Cardiac fibroblast (primary cell): ENCODE data around the gene GRIK3.

ENCODE experiments used
- DNase-seq, 2 donors: peaks; one replicate each; pipeline versions ENCODE4 v3.0.0 to v3.0.0-alpha.2; 2010; ENCODE audit warnings: low read depth in 2 of 2
- H3K4me3 ChIP-seq, 2 donors: replicated peaks in 1 of 2; 1 replicate in 1 of 2; 2 replicates in 1 of 2; pipeline ENCODE4 v1.5.1; 2011; ENCODE audit warnings: low read depth in 2 of 2, low read length in 2 of 2, mild to moderate bottlenecking in 2 of 2, moderate library complexity in 1 of 2
- TF ChIP-seq, protein P1 (sequence below): IDR thresholded peaks from one replicate; pipeline ENCODE4 v1.5.1; 2011; ENCODE audit warnings: low read depth, mild to moderate bottlenecking, low read length, inconsistent platforms

Gene GRIK3

DNA sequence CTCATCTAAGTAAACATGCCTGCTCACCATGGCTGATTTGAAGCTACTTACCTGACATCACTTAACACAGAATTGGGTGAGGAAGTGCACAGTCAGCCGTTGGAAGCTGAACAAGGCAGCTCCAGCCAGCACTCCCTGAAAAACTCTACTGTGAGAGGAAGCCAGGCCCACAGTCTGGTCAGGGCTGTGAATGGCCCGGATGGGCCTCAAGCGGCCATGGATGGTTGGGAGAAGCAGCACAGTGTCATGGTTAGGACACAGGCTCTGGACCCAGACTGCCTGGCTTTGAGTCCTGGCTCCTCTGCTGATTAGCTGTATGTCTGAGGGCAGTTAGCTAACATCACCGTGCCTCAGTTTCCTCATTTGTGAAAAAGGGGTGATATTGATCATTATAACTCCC is 267.8 kb downstream of the GRIK3 start:
- no peak for DNase-seq
- TF ChIP-seq, protein P1, sequence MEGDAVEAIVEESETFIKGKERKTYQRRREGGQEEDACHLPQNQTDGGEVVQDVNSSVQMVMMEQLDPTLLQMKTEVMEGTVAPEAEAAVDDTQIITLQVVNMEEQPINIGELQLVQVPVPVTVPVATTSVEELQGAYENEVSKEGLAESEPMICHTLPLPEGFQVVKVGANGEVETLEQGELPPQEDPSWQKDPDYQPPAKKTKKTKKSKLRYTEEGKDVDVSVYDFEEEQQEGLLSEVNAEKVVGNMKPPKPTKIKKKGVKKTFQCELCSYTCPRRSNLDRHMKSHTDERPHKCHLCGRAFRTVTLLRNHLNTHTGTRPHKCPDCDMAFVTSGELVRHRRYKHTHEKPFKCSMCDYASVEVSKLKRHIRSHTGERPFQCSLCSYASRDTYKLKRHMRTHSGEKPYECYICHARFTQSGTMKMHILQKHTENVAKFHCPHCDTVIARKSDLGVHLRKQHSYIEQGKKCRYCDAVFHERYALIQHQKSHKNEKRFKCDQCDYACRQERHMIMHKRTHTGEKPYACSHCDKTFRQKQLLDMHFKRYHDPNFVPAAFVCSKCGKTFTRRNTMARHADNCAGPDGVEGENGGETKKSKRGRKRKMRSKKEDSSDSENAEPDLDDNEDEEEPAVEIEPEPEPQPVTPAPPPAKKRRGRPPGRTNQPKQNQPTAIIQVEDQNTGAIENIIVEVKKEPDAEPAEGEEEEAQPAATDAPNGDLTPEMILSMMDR = no peak
- H3K4me3 ChIP-seq = no peak overlapping the region

DNA sequence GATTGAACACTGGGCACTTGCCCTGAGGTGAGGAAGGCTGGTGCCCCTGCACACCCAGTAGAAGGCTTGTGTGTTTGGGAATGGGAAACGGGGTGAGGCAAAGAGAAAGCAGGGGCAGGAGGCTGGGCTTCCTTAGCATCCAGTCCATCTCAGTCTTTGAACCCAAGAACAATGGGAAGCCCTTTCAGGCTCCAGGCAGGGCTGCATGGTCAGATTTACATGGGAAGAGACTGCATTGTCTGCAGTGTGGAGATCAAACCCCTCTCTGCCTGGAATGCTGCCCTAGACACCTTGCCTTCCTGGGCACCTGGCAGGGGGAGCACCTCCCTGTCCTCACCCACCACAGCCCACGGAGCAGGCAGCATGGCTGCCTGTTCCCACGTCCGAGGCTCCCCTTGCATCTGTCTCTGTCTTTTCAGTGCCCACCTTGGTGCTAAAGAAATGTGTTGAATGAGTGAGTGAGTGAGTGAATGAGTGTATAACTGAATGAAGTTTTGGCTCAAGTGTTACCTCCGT is 268.5 kb downstream of the GRIK3 start:
- TF ChIP-seq, protein P1 = no peak
- DNase-seq = no peak
- no peak overlapping the region for H3K4me3 ChIP-seq

DNA sequence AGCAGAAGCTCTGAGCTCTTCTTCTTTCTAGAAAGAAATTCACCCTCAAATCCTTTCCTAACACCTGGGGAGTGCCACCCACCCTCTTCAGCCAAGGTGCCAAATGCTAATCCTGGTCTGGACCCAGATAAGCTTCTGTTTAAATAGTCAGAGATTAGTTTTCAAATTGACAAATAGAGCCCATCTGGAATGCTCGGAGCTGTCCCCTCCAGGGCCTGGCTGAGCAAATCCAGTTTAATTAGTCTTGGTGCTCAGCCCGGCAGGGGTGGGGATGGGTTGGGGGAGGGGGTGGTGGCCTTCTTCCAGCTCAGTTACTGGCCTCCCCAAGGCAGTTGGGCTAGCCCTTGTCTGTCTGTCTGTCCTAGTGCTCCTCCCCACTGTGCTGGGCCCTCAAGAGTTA is 269.5 kb downstream of the GRIK3 start:
- no peak overlapping the region for H3K4me3 ChIP-seq
- DNase-seq = no peak
- TF ChIP-seq, protein P1 = no peak

DNA sequence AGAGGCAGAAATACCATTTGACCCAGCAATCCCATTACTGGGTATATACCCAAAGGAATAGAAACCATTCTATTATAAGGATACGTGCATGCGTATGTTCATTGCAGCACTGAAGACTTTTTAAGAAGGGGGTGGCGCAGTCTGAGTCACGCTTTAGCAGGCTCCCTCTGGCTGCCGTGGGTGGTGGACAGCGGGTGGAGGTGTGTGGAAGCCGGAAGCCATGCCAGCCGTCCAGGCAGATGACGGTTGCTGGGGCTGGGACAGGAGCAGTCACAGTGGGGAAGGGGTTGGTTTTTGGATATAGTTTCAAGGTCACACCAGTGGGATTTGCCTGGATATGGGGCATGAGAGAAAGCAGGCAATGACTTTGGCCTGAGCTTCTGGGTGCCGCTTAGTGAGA is 270.5 kb downstream of the GRIK3 start:
- TF ChIP-seq, protein P1 = no peak
- no peak overlapping the region for H3K4me3 ChIP-seq
- DNase-seq = no peak

DNA sequence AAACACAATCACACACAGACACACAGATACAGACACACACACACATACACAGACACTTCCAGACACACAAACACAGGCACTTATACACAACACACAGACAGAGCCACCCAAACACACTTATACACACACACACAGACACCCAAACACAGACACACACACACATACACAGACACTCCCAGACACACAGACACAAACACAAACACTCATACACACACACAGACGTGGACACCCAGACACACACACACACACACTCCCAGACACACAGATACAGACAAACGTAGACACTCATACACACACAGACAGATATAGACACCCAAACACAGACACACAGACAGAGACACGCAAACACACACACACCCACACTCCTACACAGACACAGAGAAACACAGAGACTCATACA is 272.1 kb downstream of the GRIK3 start:
- TF ChIP-seq, protein P1 = no peak
- H3K4me3 ChIP-seq = no peak overlapping the region
- no peak for DNase-seq

DNA sequence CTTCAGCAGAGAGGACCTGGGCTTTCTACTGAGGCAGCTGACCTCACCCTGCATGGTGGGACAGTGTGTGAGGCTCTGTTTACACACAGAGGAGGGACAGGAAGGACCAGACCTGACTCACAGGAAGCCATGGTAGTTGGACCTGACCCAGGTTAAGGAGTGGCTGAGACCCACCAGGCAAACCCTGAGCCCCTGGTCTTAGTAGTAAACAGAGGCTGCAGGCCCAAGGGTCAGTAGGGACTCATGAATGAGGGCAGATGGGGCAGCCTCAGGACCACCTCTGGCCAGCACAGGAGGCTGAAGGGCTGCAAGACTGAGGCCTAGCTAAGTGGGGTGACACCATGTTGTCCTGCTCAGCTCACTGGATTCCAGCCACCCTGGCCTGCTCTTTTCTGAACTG is 273.2 kb downstream of the GRIK3 start:
- TF ChIP-seq, protein P1 = no peak

DNA sequence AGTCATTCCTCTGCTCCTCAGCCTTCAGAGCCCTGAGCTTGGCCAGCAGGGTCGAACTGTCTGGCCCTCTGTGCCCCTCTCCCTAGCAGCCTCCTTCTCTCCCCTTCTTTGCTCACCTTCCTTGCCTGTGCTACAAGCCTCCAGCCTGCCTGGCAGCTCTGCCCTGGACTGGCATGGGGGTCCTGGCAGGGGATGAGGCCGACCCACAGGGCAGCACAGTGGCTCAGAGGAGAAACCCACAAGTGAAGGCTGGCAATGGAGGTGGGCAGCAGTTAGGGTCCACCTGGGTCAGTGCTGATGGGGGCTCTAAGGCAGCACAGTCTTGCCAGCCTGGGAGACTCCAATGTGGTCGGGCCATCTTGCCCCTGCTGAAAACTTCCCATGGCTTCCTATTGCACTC is 274.2 kb downstream of the GRIK3 start:
- H3K4me3 ChIP-seq = no peak overlapping the region
- DNase-seq = no peak
- TF ChIP-seq, protein P1 = no peak

More for the DNA sequence above, 273.2 kb downstream of the GRIK3 start:
- no peak for DNase-seq
- no peak overlapping the region for H3K4me3 ChIP-seq
